HuH-7.5 (cell line): ENCODE measurements around the gene FAM174B.

Experiments used
- DNase-seq: peaks from one replicate; pipeline ENCODE4 v3.0.0; 2011; ENCODE audit warnings: low spot score

Gene FAM174B

GRCh38 chr15:92638709-92639365 is 16.7 kb downstream of the FAM174B start:
- no peak for DNase-seq

DNA sequence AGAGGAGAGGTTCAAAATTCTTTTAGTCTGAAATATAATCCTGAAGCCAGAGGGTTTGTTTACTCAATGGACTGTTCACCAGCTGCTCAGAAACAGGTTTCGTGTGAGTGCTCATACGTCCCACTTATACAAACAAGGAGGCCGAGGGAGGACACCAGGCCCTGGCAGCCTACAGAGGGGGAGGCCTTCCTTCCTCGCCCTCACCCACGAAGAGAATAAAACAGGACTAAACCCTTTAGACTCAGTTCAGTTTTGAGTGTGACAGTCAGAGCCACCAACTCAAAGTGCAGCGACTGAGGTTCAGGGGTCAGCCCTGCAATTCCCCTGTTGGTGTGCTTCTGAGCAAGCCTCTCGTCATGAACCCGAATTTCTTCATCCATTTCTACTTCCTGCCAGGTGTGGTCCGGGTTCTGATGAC is 17.3 kb downstream of the FAM174B start:
- DNase-seq = peak; percentile 51

DNA sequence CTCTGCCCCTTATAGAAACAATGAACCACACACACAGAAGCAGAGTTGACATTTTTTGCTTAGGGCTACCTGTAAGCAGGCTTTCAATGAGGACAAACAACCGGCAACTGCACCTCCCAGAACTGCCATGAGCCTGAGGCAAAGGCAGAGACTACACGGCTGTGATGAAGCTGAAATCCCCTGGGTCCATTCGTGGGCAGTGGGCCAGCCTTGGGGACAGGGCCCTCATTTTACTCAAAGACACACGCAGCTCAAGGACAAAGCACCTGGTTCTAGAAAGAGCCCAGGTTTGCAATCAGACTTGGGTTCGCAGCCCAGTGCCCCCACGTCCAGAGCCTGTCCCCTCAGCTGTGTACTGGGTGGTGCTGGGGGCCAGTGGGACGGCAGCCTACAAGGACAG is 17.9 kb downstream of the FAM174B start:
- DNase-seq = no peak

DNA sequence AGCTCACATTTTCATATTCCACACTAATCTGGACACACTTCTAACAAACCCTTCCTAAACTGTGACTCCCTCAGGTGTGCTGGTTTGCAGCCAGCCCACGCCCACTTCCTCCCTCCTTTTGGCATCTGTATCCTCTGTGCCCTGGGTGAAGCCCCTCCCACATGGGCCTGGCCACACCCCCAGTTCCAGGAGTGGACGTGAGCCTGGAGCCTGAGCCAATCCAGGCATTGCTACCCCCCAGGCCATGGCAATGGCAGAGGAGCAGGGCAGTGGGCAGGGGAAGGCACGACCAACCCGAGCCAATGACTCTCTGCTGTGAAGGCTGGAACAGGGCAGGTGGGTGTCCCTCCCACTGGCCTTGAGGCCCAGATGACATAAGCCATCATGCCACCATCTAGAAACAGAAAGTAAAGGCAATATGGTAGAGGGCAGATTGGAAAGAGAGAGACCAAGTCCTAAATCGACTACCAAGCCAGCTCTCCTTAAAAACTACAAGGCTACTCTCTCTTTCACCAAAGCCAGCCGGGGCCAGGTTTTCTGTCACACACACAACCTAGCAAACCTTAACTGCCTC is 18.6 kb downstream of the FAM174B start:
- no peak for DNase-seq

DNA sequence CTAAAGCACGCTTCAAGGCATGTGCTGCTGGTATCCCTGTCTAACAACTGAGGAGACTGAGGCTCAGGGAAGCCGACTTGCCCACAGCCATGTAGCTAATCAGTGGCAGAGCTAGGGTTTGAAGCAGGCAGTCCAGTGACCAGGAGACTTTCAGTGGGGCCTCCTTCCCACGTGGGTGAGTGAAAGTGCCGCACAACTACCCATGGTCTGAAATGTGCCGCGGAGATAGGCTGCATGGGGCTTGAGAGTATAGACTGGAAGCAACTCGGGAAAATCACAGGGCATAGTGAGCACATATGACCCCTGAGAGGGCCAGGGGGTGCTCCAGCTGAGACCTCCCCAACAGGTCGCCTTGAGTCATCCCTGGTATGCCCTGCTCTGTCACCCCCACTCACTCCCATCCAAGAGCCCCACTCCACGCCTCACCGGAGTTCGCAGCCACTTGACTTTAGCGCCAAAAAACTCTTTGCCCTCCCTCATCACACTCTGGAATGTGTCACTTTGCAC is 19.1 kb downstream of the FAM174B start:
- no peak for DNase-seq

GRCh38 chr15:92634671-92635201 is 20.8 kb downstream of the FAM174B start:
- DNase-seq = no peak

- DNase-seq = no peak
Observed at GRCh38 chr15:92634060-92634459, 21.5 kb downstream of the FAM174B start.

DNA sequence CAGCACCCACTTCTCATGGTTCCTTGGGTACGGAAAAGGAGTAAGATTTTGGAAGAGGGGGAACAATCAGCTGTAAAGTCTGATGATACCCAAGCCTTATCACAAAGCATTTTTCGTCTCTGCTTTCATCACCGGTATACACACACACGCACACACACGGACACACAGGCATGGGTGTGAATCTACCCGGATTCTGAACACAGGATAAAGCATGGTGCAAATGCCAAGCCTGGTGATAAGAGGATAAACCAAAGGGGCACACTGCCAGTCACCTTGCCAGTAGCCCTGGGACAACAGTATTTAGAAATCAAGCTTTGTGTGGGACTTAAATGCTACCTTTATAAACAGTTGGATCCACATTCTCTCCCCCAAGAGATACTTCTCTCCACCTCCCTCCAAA is 22.2 kb downstream of the FAM174B start:
- no peak for DNase-seq

DNA sequence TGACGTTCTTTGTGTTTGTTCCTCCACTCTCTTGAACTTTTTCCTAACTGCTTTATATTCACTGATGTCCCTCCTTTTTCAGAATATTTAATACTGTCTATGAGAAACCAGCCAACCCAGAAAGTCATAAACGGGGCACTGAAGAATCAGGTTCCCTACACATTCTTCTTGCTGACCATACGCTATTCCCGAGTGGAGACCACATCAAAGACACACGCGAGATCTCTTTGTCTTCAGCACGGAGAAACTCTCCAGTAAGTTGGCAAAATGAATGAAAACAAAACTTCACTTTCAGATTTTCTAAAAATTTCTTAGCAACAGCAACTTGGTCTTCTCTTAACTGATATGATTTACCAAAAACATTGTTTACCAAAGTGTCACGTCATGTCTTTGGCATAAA is 22.6 kb downstream of the FAM174B start:
- DNase-seq = no peak

DNA sequence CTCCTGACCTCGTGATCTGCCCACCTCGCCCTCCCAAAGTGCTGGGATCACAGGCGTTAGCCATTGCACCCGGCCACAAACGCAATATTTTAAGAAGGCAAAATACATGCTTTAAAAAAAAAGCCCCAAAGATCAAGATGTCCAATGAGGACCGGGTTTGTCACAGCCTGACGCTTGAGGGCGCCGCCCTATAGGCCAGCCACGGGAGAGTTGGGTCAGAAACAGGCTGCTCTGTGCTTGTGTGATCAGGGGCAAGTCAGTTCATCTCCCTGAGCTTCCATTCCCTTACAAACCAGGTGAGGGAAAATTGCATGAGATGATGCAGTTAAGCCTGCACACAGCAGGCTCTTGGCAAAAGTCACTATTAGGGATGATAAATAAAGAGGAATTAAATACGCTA is 23.9 kb downstream of the FAM174B start:
- DNase-seq = no peak

DNA sequence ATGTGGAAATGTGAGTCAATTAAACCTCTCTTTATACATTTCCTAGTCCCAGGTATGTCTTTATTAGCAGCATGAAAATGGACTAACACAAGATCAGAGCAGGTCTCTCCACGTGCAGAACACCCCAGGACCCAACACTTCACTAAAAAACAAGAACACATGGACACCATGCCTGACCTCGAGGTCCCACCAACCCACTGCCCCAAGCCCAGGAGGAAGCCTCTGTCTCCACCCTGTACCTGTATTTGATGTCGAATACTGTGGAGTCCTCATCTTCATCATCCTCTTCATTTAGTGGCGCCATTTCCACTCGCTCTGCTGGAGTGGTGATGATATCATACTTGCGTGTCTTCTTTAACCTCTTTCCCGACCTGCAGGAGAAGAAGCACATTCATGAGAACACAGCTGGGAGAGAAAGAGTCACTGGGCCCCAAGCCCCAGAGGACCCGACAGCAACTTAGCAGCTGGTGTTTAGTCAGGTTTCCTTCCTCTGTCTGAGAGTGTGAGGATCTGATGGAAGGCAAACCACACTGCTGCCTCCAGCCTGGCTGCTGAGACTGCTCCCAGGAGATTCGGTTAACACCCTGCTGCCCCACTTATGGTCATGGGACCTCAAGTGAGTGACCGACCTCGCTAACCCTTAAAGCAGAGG is 25.5 kb downstream of the FAM174B start:
- no peak for DNase-seq

GRCh38 chr15:92629276-92629974 is 26.1 kb downstream of the FAM174B start:
- no peak for DNase-seq

GRCh38 chr15:92627014-92627413 is 28.6 kb downstream of the FAM174B start:
- DNase-seq = no peak

GRCh38 chr15:92625251-92625980 is 30.2 kb downstream of the FAM174B start:
- DNase-seq = no peak

GRCh38 chr15:92624401-92624991 is 31.1 kb downstream of the FAM174B start:
- DNase-seq = no peak

DNA sequence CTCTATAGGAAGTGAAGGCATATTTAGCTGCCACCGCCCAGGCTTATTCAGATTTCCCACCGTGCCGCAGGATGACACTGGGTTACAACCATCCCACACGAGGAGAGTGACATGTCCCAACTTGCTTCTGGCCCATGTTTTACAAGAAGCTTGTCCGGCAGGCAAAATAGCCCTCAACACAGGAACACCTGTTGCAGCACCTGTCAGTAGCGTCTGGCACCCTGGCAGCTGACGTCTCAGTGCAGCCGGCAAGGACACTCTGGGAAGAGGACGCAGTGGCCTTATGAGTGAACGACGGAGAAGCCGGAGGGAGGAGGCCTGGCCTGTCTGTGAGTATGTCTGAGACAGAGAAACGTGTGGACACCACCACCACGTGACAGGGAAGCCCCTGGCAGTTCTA is 32.1 kb downstream of the FAM174B start:
- no peak for DNase-seq

GRCh38 chr15:92621972-92622533 is 33.5 kb downstream of the FAM174B start:
- DNase-seq = no peak

- DNase-seq = no peak
Observed at GRCh38 chr15:92620991-92621390, 34.6 kb downstream of the FAM174B start.

GRCh38 chr15:92619145-92620101 is 36.2 kb downstream of the FAM174B start:
- no peak for DNase-seq
